Raji (cell line): ENCODE data around the gene STRA8.

Experiments used
- POLR2A ChIP-seq: IDR thresholded peaks from 2 replicates; pipeline ENCODE4 v1.6.1; 2011; ENCODE audit warnings: low read depth, low read length, control low read depth; ENCODE audit not compliant: insufficient read depth

STRA8 gene

DNA sequence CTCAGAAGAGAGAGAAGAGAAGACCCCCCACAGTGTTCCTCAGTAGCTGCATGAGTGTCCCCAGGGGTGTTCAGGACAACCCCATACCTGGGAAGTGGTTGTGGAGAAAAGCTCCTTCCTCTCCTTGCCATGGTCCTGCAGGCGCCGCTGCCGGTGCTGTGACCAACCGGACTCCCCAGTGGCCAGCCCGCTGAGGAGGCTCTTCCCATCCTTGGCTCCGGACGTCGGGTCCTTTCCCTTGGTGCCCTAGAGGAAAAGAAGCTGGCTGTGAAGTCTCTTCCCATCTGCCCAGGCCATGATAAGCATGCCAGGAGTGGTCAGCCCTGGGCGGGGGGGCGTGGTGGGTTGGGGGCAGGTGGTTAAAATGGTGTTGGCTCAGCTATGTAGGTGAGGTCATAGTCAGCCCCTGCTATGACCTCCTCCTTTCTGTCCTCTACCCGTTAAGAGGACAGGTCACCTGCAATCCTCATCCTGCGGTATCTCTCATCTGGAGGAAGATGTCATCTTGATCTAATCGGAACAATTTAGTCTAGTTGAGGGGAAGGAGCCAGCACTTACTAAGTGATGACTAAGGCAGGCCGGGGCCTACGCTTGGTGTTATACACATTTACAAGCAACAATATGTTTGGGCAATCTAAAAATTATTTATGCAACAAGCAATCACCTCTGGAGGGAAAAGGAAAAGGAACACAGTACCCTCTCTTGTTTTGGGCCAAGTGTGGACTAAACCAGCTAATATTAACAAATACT, 35.6 kb upstream of the STRA8 start:
- no peak for TF ChIP-seq POLR2A

DNA sequence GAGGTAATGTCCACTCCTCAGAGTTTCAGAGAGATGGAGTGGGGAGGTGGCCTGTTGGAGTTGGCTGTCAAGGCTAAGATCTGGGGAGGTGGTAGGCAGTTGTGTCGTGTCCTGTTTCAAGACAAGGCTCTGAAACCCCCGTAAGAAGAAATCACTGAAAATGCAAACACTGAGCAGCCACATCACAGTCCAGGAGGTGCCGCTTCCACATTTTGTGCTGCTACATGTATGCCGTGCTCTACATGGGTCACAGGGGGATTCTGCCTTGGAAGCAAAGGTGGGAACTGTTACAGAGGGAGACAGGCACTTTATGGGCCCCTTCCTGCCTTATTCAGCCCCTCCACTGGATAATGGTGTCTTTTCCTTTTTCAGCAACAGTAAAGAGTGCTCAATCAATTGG, 34.2 kb upstream of the STRA8 start:
- no peak for TF ChIP-seq POLR2A

DNA sequence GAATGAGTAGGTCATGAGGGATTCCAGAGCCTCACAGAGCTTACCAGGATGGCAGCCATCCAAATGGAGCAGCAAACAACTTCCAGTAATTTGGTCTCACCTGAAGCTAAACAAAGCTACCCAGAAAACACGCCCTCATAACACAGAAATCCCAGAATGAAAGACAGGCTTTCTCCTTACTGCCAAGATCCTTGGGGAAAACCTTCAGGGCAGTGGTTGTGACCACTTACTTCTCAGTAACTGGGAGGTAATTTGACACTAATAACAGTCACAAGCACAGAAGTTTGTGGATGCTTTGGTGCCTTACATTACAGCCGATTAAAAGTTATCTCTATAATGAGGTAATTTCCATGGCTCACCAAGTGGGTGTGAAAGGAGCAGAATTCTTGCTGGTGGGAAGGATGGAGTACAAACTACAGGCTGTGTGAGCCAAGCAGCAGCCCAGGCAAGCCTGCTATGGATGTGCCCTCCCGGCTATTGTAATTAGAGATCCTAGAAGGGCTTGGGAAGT, 32.8 kb upstream of the STRA8 start:
- TF ChIP-seq POLR2A, result no peak

- TF ChIP-seq POLR2A, result no peak
Observed at GRCh38 chr7:135201350-135201749, 32.3 kb upstream of the STRA8 start.

- TF ChIP-seq POLR2A, result no peak
Observed at GRCh38 chr7:135204341-135204749, 29.3 kb upstream of the STRA8 start.

DNA sequence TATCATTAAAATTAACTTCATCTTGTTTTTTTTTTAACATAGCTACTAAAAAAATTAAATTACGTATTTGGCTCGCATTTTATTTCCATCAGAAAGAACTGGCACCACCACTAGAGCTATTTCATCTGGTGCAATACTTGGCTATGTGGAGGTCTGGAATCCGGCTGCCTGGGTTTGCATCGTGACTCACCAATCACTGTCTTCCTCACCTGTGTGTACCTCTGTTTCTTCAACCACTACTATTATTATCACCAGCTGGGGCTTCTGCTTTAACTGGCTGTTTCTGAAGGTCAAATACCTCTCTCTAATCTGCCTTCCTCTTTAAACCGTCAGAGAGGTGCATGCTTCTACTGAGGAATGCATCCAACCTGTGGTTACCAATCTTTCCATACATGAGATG, 28.8 kb upstream of the STRA8 start:
- no peak for TF ChIP-seq POLR2A

- TF ChIP-seq POLR2A, result no peak
Observed at GRCh38 chr7:135205850-135206249, 27.8 kb upstream of the STRA8 start.

DNA sequence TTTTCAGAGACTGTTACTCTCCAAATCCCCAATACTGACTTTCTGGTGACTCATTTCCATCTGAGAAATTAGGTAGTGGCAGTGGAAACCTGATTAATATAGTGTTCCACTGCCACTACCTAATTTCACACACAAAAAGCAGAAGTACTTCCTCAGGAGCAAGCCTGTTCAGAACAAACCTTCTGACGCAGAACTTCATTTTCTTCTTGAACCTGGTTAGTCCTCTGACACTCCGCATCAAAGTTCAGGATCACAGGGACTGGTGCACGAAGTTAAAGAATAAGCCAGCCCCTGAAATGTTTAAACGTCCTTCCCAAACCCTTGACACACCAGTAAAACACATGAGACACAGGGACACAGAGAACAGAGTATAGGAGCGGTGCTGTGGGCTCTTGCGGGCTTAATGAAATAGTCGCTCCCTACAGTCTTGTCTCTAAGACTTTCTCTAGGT, 26.7 kb upstream of the STRA8 start:
- TF ChIP-seq POLR2A, result no peak

GRCh38 chr7:135207406-135208101, 26.1 kb upstream of the STRA8 start:
- TF ChIP-seq POLR2A, result no peak

DNA sequence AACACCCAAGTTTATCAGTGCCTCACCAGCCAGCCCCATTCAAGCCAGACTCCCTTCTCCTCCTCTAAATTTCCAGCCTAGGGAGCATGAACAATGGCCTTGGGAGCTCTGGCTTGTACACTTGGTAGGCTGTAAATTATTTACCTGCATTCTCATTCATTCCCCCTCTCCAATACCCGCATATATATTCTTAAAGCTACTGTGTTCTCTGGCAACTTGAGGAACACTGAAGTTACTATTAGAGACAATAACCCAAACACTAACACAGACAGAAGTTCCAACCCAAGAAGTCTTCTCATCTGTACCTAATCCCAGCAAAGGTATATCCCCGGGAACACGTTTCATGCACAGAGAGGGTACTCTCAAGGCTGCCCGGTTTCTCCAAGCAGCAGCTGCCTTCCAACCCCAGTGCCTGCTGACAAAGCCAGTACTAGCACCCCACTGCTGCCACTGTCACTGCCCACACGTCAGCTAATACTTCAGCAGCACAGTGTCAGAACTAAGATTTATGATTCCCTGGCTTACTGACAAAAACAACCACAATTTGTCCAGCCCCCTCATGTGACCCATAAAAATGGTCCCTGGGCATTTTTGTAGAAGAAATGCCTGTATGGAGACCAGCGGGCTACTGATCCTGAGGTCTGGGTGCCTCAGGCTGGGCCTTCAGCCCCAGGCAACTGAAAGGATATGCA, 25.4 kb upstream of the STRA8 start:
- TF ChIP-seq POLR2A, result no peak

GRCh38 chr7:135209225-135209834, 24.3 kb upstream of the STRA8 start:
- no peak for TF ChIP-seq POLR2A

DNA sequence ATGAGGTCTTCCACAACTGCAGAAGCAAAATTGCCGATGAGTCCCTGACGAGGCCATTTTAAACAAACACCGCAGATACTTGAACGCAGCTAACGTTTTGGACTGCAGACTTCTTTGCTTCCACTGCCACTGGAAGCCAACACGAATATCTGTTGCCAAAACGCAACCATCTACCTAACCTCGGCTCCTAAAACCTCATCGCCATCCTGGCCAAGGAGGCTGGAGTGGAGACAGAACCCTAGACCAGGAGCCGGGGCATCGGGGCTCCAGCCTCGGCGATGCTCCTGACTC, 22.8 kb upstream of the STRA8 start:
- TF ChIP-seq POLR2A, result no peak

DNA sequence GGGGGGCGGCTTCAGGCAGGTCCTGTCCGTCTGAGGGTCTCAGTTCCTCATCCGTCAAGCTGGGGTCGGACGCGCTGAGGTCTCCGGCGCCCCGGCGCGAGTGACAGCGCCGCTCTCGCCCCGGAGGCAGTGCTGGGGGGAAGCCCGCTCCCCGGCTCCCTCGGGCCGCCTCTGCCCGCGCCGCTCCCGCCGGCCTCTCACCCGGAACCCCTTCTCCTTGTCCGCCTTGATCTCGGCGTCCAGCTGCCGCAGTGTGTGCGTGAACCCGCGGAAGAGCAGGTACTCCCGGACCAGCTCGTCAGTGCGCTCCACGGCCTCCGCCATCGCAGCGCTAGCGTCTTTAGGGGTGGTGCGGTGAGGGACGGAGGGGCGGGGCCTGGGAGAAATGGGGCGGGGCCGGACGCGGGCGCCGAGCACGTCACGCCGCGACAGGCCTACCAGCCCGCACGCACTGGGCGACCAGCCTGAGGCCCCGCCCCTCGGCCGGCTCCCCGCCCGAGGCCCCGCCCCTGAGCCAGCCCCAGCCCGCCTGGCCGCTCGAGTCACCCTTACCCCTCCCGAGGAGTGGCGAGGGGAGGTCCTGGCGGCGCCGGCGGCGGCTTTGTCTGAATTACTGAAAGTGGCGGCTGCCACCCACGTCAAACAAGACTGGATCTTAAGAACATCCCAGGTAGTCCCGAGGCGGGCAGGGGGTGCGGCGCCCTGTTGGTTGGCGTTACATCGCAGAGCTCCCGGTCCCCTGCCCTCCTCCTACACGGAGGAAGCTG, 22.3 kb upstream of the STRA8 start, which contains the start of gene WDR91:
TSS of gene WDR91 (minus strand) at position 348 of the 767 bp plus-strand sequence. CDS start at position 324, 24 bp downstream.
- peak; percentile 90 for TF ChIP-seq POLR2A

DNA sequence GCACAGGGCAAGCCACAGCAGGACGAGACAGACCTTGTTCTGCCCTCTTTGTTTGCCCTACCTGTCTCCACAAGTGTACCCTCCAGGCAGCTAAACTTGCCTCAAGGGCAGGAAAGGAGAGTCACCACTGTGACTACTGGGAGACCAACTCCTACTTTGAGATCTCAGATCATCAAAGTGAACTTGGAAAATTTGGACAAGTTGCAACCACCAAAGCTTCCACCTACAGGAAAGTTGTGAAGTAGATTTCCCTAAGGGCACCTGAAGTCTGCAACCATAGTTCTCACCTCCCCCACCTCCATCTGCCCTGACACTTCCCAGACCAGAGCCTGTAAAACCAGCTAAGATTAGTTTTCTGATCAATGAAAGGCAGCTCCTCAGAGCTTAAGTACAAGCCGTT, 19.8 kb upstream of the STRA8 start:
- no peak for TF ChIP-seq POLR2A

DNA sequence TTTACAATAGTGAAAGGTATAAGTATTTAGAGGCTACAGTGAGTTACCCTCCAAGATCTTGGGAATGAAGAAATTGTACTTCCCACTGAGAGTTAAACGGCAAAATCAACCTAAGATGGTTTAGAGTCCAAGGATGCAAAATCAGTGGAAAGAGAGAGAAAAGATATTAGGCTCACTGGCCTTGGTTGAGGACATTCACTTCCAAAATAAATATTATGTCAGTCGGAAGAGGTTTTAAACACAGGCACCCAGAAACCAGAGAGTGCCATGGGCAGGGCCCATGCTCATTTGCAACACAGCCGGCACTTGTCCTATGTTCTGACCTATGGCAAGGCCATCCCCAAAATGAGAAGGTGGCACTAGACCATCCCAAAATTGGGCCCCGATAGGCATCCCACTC, 18.5 kb upstream of the STRA8 start:
- TF ChIP-seq POLR2A, result no peak

DNA sequence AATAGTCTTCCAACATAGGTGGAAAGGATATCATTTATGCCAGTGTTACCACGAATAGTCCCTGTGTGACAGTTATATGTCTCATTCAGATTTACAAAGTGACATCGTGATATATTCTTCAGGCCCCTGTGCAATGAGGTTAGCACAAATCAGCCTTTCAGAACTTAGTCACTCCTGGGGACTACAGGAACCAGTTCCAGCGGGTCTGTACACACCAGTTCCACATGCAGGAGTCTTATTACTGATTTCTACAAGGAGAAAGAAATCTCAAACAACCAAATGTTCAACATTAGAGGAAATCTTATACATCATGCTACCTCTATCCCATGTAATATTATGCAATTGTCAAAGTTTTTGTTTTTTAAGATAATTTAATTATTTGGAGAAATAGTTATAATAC, 17.9 kb upstream of the STRA8 start:
- no peak for TF ChIP-seq POLR2A
